Neuronal stem cell (in vitro differentiated cells): ENCODE measurements around the gene KLF9.

Source experiments
- DNase-seq: peaks from one replicate; pipeline ENCODE4 v3.0.0-alpha.2; 2013; ENCODE audit warnings: low spot score
- H2AFZ ChIP-seq: one replicate; pipeline ENCODE4 v1.6.1; 2013; ENCODE audit warnings: mild to moderate bottlenecking, low read length, inconsistent platforms
- H2AK5ac ChIP-seq: 2 replicates; pipeline ENCODE4 v1.6.1; 2013; ENCODE audit warnings: low read depth, mild to moderate bottlenecking, inconsistent platforms, low read length, moderate library complexity, mixed read lengths
- H2BK120ac ChIP-seq: 2 replicates; pipeline ENCODE4 v1.6.1; 2013; ENCODE audit warnings: low read depth, mild to moderate bottlenecking, inconsistent platforms, low read length, moderate library complexity, mixed read lengths
- H2BK12ac ChIP-seq: one replicate; pipeline ENCODE4 v1.6.1; 2013; ENCODE audit warnings: low read length, inconsistent platforms
- H2BK15ac ChIP-seq: 2 replicates; pipeline ENCODE4 v1.6.1; 2013; ENCODE audit warnings: mild to moderate bottlenecking, low read length, inconsistent platforms, mixed read lengths
- H2BK5ac ChIP-seq: one replicate; pipeline ENCODE4 v1.6.1; 2013; ENCODE audit warnings: inconsistent platforms, mild to moderate bottlenecking, low read length, moderate library complexity
- H3K14ac ChIP-seq: one replicate; pipeline ENCODE4 v1.6.1; 2013; ENCODE audit warnings: low read length, inconsistent platforms
- H3K18ac ChIP-seq: 2 replicates; pipeline ENCODE4 v1.6.1; 2013; ENCODE audit warnings: low read length, inconsistent platforms
- H3K23ac ChIP-seq: 2 replicates; pipeline ENCODE4 v1.6.1; 2013; ENCODE audit warnings: low read depth, mild to moderate bottlenecking, mixed read lengths, low read length, inconsistent platforms; ENCODE audit not compliant: poor library complexity
- H3K27ac ChIP-seq: replicated peaks from 3 replicates; pipeline ENCODE4 v1.5.1; 2013; ENCODE audit warnings: low read length, inconsistent platforms
- H3K27me3 ChIP-seq, 3 experiments: 2 replicates each; pipeline ENCODE4 v1.6.1; 2013; ENCODE audit warnings: low read length in 3 of 3, mild to moderate bottlenecking in 2 of 3, inconsistent platforms in 1 of 3, low read depth in 1 of 3, mixed read lengths in 1 of 3, moderate library complexity in 1 of 3; ENCODE audit not compliant: control insufficient read depth in 3 of 3, insufficient read depth in 3 of 3
- H3K36me3 ChIP-seq, 2 donors: replicated peaks in 1 of 2; 2 replicates each; pipeline ENCODE4 v1.6.1; 2013; ENCODE audit warnings: low read length in 2 of 2; ENCODE audit not compliant: control insufficient read depth in 2 of 2, insufficient read depth in 2 of 2
- H3K4ac ChIP-seq: 2 replicates; pipeline ENCODE4 v1.6.1; 2013; ENCODE audit warnings: inconsistent platforms, mild to moderate bottlenecking, low read length, moderate library complexity
- H3K4me1 ChIP-seq, 2 donors: 1 replicate in 1 of 2; 2 replicates in 1 of 2; pipeline ENCODE4 v1.6.1; 2013; ENCODE audit warnings: low read length in 2 of 2, low read depth in 1 of 2; ENCODE audit not compliant: control insufficient read depth in 2 of 2, insufficient read depth in 1 of 2
- H3K4me2 ChIP-seq: one replicate; pipeline ENCODE4 v1.6.1; 2013; ENCODE audit warnings: mild to moderate bottlenecking, low read length, inconsistent platforms; ENCODE audit not compliant: insufficient read depth, poor library complexity, severe bottlenecking
- H3K4me3 ChIP-seq, 2 donors: 2 replicates each; pipeline ENCODE4 v1.5.1; 2013; ENCODE audit warnings: low read length in 2 of 2, mild to moderate bottlenecking in 2 of 2, inconsistent platforms in 1 of 2, moderate library complexity in 1 of 2
- H3K79me1 ChIP-seq: one replicate; pipeline ENCODE4 v1.6.1; 2013; ENCODE audit warnings: low read depth, mild to moderate bottlenecking, inconsistent platforms, low read length, moderate library complexity
- H3K9ac ChIP-seq: one replicate; pipeline ENCODE4 v1.6.1; 2013; ENCODE audit warnings: mild to moderate bottlenecking, low read depth, low read length, inconsistent platforms; ENCODE audit not compliant: poor library complexity
- H3K9me3 ChIP-seq, 2 donors: replicated peaks in 1 of 2; 2 replicates each; pipeline versions ENCODE3 to v1.6.1; 2013; ENCODE audit warnings: low read length in 2 of 2, mild to moderate bottlenecking in 2 of 2, inconsistent platforms in 1 of 2, low read depth in 1 of 2, mixed read lengths in 1 of 2, moderate library complexity in 1 of 2; ENCODE audit not compliant: control insufficient read depth in 2 of 2, insufficient read depth in 1 of 2
- H4K8ac ChIP-seq: one replicate; pipeline ENCODE4 v1.6.1; 2013; ENCODE audit warnings: low read depth, mild to moderate bottlenecking, inconsistent platforms, low read length, moderate library complexity
- H4K91ac ChIP-seq: one replicate; pipeline ENCODE4 v1.6.1; 2013; ENCODE audit warnings: low read length, low read depth, mild to moderate bottlenecking, inconsistent platforms; ENCODE audit not compliant: poor library complexity
- WGBS, 2 donors: extraction: QIAGEN DNeasy Blood & Tissue Kit; methylation state at CpG; one replicate each; pipeline ENCODE4 v1.1.7; 2013; ENCODE audit warnings: missing lambda C conversion rate in 2 of 2, mixed read lengths in 1 of 2; ENCODE audit not compliant: insufficient read length in 2 of 2, insufficient replicate concordance in 1 of 2; ENCODE audit errors: extremely low coverage in 2 of 2; 5-methylcytosine and 5-hydroxymethylcytosine counted together

KLF9 gene

GRCh38 chr9:70367305-70367930 lies 47.0 kb downstream of the KLF9 start:
- no peak overlapping the region for H2AK5ac ChIP-seq
- no peaks in the 10 kb centered on the region for H3K4me1 ChIP-seq
- no peak overlapping the region for H3K18ac ChIP-seq
- no peak overlapping the region for H3K23ac ChIP-seq
- H3K9ac ChIP-seq: no peak overlapping the region
- H2BK5ac ChIP-seq: no peak overlapping the region
- no peak overlapping the region for H2BK15ac ChIP-seq
- H3K9me3 ChIP-seq: peaks cover 0 to 1% of the 10 kb centered on the region in 2 donors
- no CpG with 5 or more reads among the region's 6 CpGs for WGBS, 2 donors
- H2AFZ ChIP-seq: no peak overlapping the region
- no peaks in the 10 kb centered on the region for H3K79me1 ChIP-seq
- no peak overlapping the region for H3K27ac ChIP-seq
- DNase-seq: no peak
- no peak overlapping the region for H3K4me2 ChIP-seq
- H3K4ac ChIP-seq: no peak overlapping the region
- H2BK12ac ChIP-seq: no peak overlapping the region
- no peaks in the 10 kb centered on the region for H3K36me3 ChIP-seq
- H4K8ac ChIP-seq: no peak overlapping the region
- H3K14ac ChIP-seq: no peak overlapping the region
- no peaks in the 10 kb centered on the region for H3K27me3 ChIP-seq
- H2BK120ac ChIP-seq: no peak overlapping the region
- H3K4me3 ChIP-seq: no peak overlapping the region
- no peak overlapping the region for H4K91ac ChIP-seq

- no peaks in the 10 kb centered on the region for H3K79me1 ChIP-seq
- WGBS, 2 donors: no CpG with 5 or more reads among the region's 7 CpGs
- H2BK12ac ChIP-seq: no peak overlapping the region
- no peak overlapping the region for H3K9ac ChIP-seq
- no peak overlapping the region for H2BK15ac ChIP-seq
- no peak overlapping the region for H4K8ac ChIP-seq
- H4K91ac ChIP-seq: no peak overlapping the region
- H3K9me3 ChIP-seq: peaks cover 0 to 1% of the 10 kb centered on the region in 2 donors
- H3K14ac ChIP-seq: no peak overlapping the region
- H3K4me1 ChIP-seq: no peaks in the 10 kb centered on the region
- H2BK120ac ChIP-seq: no peak overlapping the region
- no peak for DNase-seq
- H3K18ac ChIP-seq: no peak overlapping the region
- no peak overlapping the region for H3K23ac ChIP-seq
- no peak overlapping the region for H2BK5ac ChIP-seq
- no peak overlapping the region for H3K27ac ChIP-seq
- no peak overlapping the region for H2AK5ac ChIP-seq
- H3K36me3 ChIP-seq: no peaks in the 10 kb centered on the region
- no peak overlapping the region for H2AFZ ChIP-seq
- H3K4me3 ChIP-seq: no peak overlapping the region
- H3K27me3 ChIP-seq: no peaks in the 10 kb centered on the region
- no peak overlapping the region for H3K4me2 ChIP-seq
- H3K4ac ChIP-seq: no peak overlapping the region
Observed at GRCh38 chr9:70363760-70364159, 50.7 kb downstream of the KLF9 start.

GRCh38 chr9:70362952-70363351 lies 51.5 kb downstream of the KLF9 start:
- H3K4me2 ChIP-seq: no peak overlapping the region
- H2BK12ac ChIP-seq: no peak overlapping the region
- no peak overlapping the region for H2AFZ ChIP-seq
- no peaks in the 10 kb centered on the region for H3K36me3 ChIP-seq
- no peak overlapping the region for H4K8ac ChIP-seq
- H3K27ac ChIP-seq: no peak overlapping the region
- no peaks in the 10 kb centered on the region for H3K79me1 ChIP-seq
- no CpG with 5 or more reads among the region's 7 CpGs for WGBS, 2 donors
- peaks cover 0 to 1% of the 10 kb centered on the region in 2 donors for H3K9me3 ChIP-seq
- H3K4me1 ChIP-seq: no peaks in the 10 kb centered on the region
- no peaks in the 10 kb centered on the region for H3K27me3 ChIP-seq
- DNase-seq: no peak
- no peak overlapping the region for H3K4ac ChIP-seq
- no peak overlapping the region for H3K4me3 ChIP-seq
- H2AK5ac ChIP-seq: no peak overlapping the region
- no peak overlapping the region for H2BK15ac ChIP-seq
- no peak overlapping the region for H3K9ac ChIP-seq
- no peak overlapping the region for H4K91ac ChIP-seq
- no peak overlapping the region for H2BK120ac ChIP-seq
- no peak overlapping the region for H3K14ac ChIP-seq
- no peak overlapping the region for H3K23ac ChIP-seq
- no peak overlapping the region for H3K18ac ChIP-seq
- no peak overlapping the region for H2BK5ac ChIP-seq

GRCh38 chr9:70355801-70356200 lies 58.7 kb downstream of the KLF9 start:
- H3K4me3 ChIP-seq: no peak overlapping the region
- H3K18ac ChIP-seq: no peak overlapping the region
- H2BK15ac ChIP-seq: no peak overlapping the region
- no peak overlapping the region for H3K4me2 ChIP-seq
- no peak overlapping the region for H4K8ac ChIP-seq
- H3K9me3 ChIP-seq: no peaks in the 10 kb centered on the region
- no peaks in the 10 kb centered on the region for H3K4me1 ChIP-seq
- peaks cover 0 to 45% of the 10 kb centered on the region in 2 donors for H3K36me3 ChIP-seq
- H3K9ac ChIP-seq: no peak overlapping the region
- no peaks in the 10 kb centered on the region for H3K27me3 ChIP-seq
- peak overlapping the region; percentile 37 for H3K4ac ChIP-seq
- no peak overlapping the region for H2BK12ac ChIP-seq
- H4K91ac ChIP-seq: no peak overlapping the region
- H2BK5ac ChIP-seq: no peak overlapping the region
- no peak overlapping the region for H2BK120ac ChIP-seq
- no peak overlapping the region for H3K27ac ChIP-seq
- no peaks in the 10 kb centered on the region for H3K79me1 ChIP-seq
- WGBS, 2 donors: no CpG with 5 or more reads among the region's 3 CpGs
- no peak overlapping the region for H3K23ac ChIP-seq
- H2AFZ ChIP-seq: no peak overlapping the region
- DNase-seq: no peak
- H3K14ac ChIP-seq: no peak overlapping the region
- H2AK5ac ChIP-seq: no peak overlapping the region
